Neural crest cell (in vitro differentiated cells): ENCODE data around the gene LTB. TPM values are rescaled to one million over a fixed set of nuclear protein-coding genes. Genes with fewer than 3 reads are reported as not detected.
"Not testable (repeated sequence)": the region's sequence is repeated elsewhere in the genome, so short reads cannot be mapped to it uniquely, and the experiment has no call there.

Source experiments
- DNase-seq: peaks from one replicate; pipeline ENCODE4 v3.0.0; 2021; ENCODE audit warnings: low read depth, mixed read lengths, low spot score
- H3K27ac Mint-ChIP-seq: one replicate; pipeline ENCODE4 v1.8.0; 2021; ENCODE audit warnings: mild to moderate bottlenecking, mixed read lengths; ENCODE audit not compliant: unreplicated experiment
- H3K27me3 Mint-ChIP-seq: 2 replicates; pipeline ENCODE4 v1.8.0; 2021; ENCODE audit warnings: low read depth, mild to moderate bottlenecking, mixed read lengths
- H3K36me3 Mint-ChIP-seq: 2 replicates; pipeline ENCODE4 v1.8.0; 2021; ENCODE audit warnings: low read depth, mild to moderate bottlenecking, mixed read lengths
- H3K4me1 Mint-ChIP-seq: 2 replicates; pipeline ENCODE4 v1.8.0; 2021; ENCODE audit warnings: mixed read lengths
- H3K4me3 Mint-ChIP-seq: one replicate; pipeline ENCODE4 v1.8.0; 2021; ENCODE audit warnings: mild to moderate bottlenecking, mixed read lengths
- H3K9me3 Mint-ChIP-seq: 2 replicates; pipeline ENCODE4 v1.8.0; 2021; ENCODE audit warnings: mixed read lengths
- CTCF ChIP-seq: fragments of 200-600 bp; sonication (generic); conservative IDR thresholded peaks from 2 replicates; pipeline ENCODE4 v1.5.0; 2021; ENCODE audit warnings: antibody characterized with exemption, mild to moderate bottlenecking
- total RNA-seq: library from RNA; stranded (reverse); gene quantifications from 2 replicates; pipeline ENCODE4 v1.2.1, GENCODE V29; 2021

The LTB gene
- total RNA-seq, 1 donor from 2014 or later = not detected

GRCh38 chr6:31558318-31558625, 24.0 kb downstream of the LTB start:
- H3K36me3 Mint-ChIP-seq = peaks cover 16% of the 10 kb centered on the region
- H3K4me3 Mint-ChIP-seq = no peak overlapping the region
- TF ChIP-seq CTCF = no peak
- H3K27ac Mint-ChIP-seq = no peak overlapping the region
- no peaks in the 10 kb centered on the region for H3K9me3 Mint-ChIP-seq
- DNase-seq = no peak
- H3K27me3 Mint-ChIP-seq = no peaks in the 10 kb centered on the region
- peaks cover 18% of the 10 kb centered on the region for H3K4me1 Mint-ChIP-seq

- Mint-ChIP-seq H3K4me3 (no peak overlapping the region), H3K36me3 (peaks cover 16% of the 10 kb centered on the region), H3K4me1 (peaks cover 18% of the 10 kb centered on the region), H3K27me3 (no peaks in the 10 kb centered on the region), H3K9me3 (no peaks in the 10 kb centered on the region), H3K27ac (no peak overlapping the region)
- no peak for DNase-seq
- TF ChIP-seq CTCF = no peak
Measured at GRCh38 chr6:31557443-31558317, 24.5 kb downstream of the LTB start.

GRCh38 chr6:31556307-31556706, 25.9 kb downstream of the LTB start:
- Mint-ChIP-seq H3K4me1 (peaks cover 18% of the 10 kb centered on the region), H3K27me3 (no peaks in the 10 kb centered on the region), H3K27ac (no peak overlapping the region), H3K4me3 (no peak overlapping the region), H3K9me3 (no peaks in the 10 kb centered on the region), H3K36me3 (peaks cover 11% of the 10 kb centered on the region)
- DNase-seq = no peak
- no peak for TF ChIP-seq CTCF

- TF ChIP-seq CTCF = peak; percentile 52
- not testable (repeated sequence) for H3K9me3 Mint-ChIP-seq, H3K27me3 Mint-ChIP-seq, DNase-seq, H3K36me3 Mint-ChIP-seq, H3K27ac Mint-ChIP-seq
- Mint-ChIP-seq H3K4me3 (peak overlapping the region; percentile 54), H3K4me1 (peaks cover 27% of the 10 kb centered on the region)
Measured at GRCh38 chr6:31551371-31551770, 30.9 kb downstream of the LTB start.

- H3K27ac Mint-ChIP-seq = no peak overlapping the region
- no peaks in the 10 kb centered on the region for H3K9me3 Mint-ChIP-seq
Measured at GRCh38 chr6:31548544-31548873, 33.7 kb downstream of the LTB start.

More at GRCh38 chr6:31548544-31548873, 33.7 kb downstream of the LTB start:
- Mint-ChIP-seq H3K4me3 (peak overlapping the region; percentile 63), H3K4me1 (peaks cover 36% of the 10 kb centered on the region), H3K36me3 (no peaks in the 10 kb centered on the region), H3K27me3 (no peaks in the 10 kb centered on the region)
- TF ChIP-seq CTCF = no peak
- DNase-seq = no peak
